Activated CD4-positive, alpha-beta T cell treated with anti-CD3 and anti-CD28 coated beads for 36 hours (primary cell): ENCODE data around the gene PRSS3. TPM values are rescaled to one million over a fixed set of nuclear protein-coding genes. Genes with fewer than 3 reads are reported as not detected.
"Not testable (repeated sequence)": the region's sequence is repeated elsewhere in the genome, so short reads cannot be mapped to it uniquely, and the experiment has no call there.

Experiments used
- ATAC-seq: fragments of 200-7000 bp; cut with Tn5 transposase; one replicate; pipeline ENCODE4 v1.10.0; 2021; ENCODE audit warnings: mild to moderate bottlenecking, moderate library complexity
- CTCF ChIA-PET: fragments of 350-600 bp; sonication (Branson Sonifier 250); formaldehyde crosslinking; loops from one replicate; lab custom pipeline; 2021; ENCODE audit warnings: antibody characterized with exemption; lab: Charles Lee
- POLR2A ChIA-PET: fragments of 350-600 bp; sonication (Branson Sonifier 250); formaldehyde crosslinking; loops from one replicate; lab custom pipeline; 2021; ENCODE audit warnings: antibody characterized with exemption, inconsistent platforms; lab: Charles Lee
- DNase-seq: peaks from one replicate; pipeline ENCODE4 v3.0.0-alpha.2; 2020
- H3K27ac Mint-ChIP-seq: one replicate; pipeline ENCODE4 v1.8.0; 2021; ENCODE audit warnings: mixed read lengths
- H3K27me3 Mint-ChIP-seq: one replicate; pipeline ENCODE4 v1.8.0; 2021; ENCODE audit warnings: mixed read lengths
- H3K36me3 Mint-ChIP-seq: one replicate; pipeline ENCODE4 v1.8.0; 2021; ENCODE audit warnings: low read depth, mixed read lengths
- H3K4me1 Mint-ChIP-seq: one replicate; pipeline ENCODE4 v1.8.0; 2021; ENCODE audit warnings: mixed read lengths
- H3K4me3 Mint-ChIP-seq: one replicate; pipeline ENCODE4 v1.8.0; 2021; ENCODE audit warnings: mild to moderate bottlenecking, moderate library complexity, mixed read lengths
- H3K9me3 Mint-ChIP-seq: one replicate; pipeline ENCODE4 v1.8.0; 2021; ENCODE audit warnings: low read depth, mixed read lengths
- intact Hi-C, 2 experiments: fragments of 100-400 bp; cut with DNase I in 1 of 2; cut with micrococcal nuclease in 1 of 2; formaldehyde crosslinking; loops; one replicate each; pipeline versions ENCODE4 v1.14.2 to v1.15.1; 2022 to 2024; cut with DNase I, micrococcal nuclease
- total RNA-seq, 2 experiments: library from RNA; stranded (reverse); gene quantifications; one replicate each; pipeline ENCODE4 v1.2.3, GENCODE V29; 2021

The PRSS3 gene
- total RNA-seq, 2 experiments from 2014 or later, result not detected

DNA sequence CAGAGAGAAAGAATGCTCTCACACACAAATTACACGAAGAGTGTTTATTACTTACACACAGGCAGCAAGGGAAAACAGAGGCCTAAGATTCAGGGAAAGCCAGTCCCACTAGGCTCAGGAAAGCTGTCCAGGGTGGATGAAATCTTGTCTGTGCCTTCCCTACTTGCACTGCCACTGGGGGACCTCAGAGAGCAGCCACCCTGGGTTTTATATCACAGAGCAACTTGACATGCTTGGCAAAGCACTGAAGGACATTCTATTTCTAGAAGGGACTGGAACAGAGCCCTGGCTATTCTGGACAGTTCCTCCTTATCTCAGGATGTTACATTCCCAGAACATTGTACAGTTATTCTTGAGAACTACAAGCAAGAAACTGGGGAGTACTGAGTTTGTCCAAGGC is 7.5 kb upstream of the PRSS3 start:
- Mint-ChIP-seq H3K4me1 (no peaks in the 10 kb centered on the region), H3K36me3 (no peaks in the 10 kb centered on the region), H3K4me3 (no peak overlapping the region), H3K27ac (no peak overlapping the region), H3K27me3 (peaks cover 7% of the 10 kb centered on the region), H3K9me3 (no peaks in the 10 kb centered on the region)
- CTCF ChIA-PET, result interaction anchor here (0.6 to 2.7 kb wide), 2 partner anchors 9 to 221 kb away, joined by 4 to 13 read pairs; no protein-coding TSS in a partner anchor
- ATAC-seq (no peak), DNase-seq (no peak)
- POLR2A ChIA-PET, result no interaction called here
- intact Hi-C loops, result no loop called here

DNA sequence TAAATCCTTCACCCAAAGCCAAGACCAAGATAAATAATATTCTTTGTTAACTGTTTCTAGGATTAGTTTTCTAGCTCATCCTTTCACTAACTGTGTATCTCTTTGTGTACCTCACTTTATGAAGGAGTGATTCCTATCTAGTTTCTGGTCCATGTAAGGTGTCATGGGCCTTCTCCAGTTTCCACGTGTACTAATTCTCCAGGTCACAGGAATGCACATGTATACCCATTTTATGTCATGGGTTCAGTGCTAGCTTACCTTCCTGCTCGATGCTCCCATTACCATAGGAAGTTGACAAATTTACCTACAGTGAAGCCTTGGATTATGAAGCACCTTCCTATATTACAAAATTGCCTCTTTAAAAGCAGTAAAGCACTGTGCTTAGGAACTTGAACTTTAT is 5.9 kb upstream of the PRSS3 start:
- intact Hi-C loops, ATAC-seq, H3K9me3 Mint-ChIP-seq, DNase-seq, POLR2A ChIA-PET, H3K36me3 Mint-ChIP-seq, H3K27ac Mint-ChIP-seq, H3K4me3 Mint-ChIP-seq, H3K4me1 Mint-ChIP-seq, H3K27me3 Mint-ChIP-seq: not testable (repeated sequence)
- CTCF ChIA-PET, result interaction anchor here (0.6 kb wide), 1 partner anchor 15 kb away, joined by 3 read pairs; no protein-coding TSS in a partner anchor

DNA sequence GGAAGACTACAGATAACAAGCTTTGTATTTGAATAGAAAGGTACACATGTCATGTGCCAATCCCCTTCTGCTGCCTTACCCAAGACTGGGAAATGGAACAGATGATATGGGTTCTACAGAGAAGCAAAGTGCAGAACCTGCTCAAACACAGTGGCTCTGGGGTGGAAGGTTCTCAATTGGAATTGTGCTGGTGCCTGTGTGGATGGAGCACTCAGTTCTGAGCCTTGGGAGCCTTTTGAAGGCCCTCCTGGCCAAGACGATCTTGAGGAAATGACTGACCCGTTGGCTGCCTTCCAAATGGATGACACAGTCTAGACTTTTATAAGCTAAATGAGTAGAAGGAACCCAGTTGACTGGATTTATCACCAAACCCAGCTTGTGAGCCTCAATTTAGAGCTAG is 4.2 kb upstream of the PRSS3 start:
- H3K36me3 Mint-ChIP-seq, result no peaks in the 10 kb centered on the region
- H3K9me3 Mint-ChIP-seq, result no peaks in the 10 kb centered on the region
- DNase-seq (no peak), ATAC-seq (no peak)
- H3K27ac Mint-ChIP-seq, result no peak overlapping the region
- peaks cover 6% of the 10 kb centered on the region for H3K27me3 Mint-ChIP-seq
- POLR2A ChIA-PET, result no interaction called here
- intact Hi-C loops, result no loop called here
- H3K4me3 Mint-ChIP-seq, result no peak overlapping the region
- H3K4me1 Mint-ChIP-seq, result peaks cover 3% of the 10 kb centered on the region
- CTCF ChIA-PET, result interaction anchor here (1.2 to 1.3 kb wide), 2 partner anchors 13 to 23 kb away, joined by 4 read pairs; no protein-coding TSS in a partner anchor

DNA sequence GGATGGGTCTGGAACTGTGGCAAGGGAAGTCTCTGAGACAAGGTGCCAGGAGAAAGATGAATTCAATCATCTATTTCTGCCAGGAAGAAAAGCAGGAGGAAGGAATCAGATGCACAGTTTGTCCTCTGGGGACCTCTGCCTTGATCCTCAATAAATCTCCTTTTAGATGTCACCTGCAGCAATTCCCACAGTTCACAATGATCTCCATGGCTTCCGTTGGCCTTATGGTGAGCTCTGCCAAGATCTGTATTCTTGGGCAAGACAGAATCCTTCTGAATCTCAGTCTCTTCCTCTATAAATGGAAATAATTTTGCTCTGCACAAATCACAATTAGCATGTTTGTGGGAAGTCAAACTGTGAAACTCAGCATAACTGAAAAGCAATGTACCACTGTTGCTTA is 1.9 kb upstream of the PRSS3 start:
- intact Hi-C loops, H3K36me3 Mint-ChIP-seq, H3K27me3 Mint-ChIP-seq, H3K27ac Mint-ChIP-seq, DNase-seq, H3K4me1 Mint-ChIP-seq, ATAC-seq, H3K9me3 Mint-ChIP-seq, POLR2A ChIA-PET, H3K4me3 Mint-ChIP-seq: not testable (repeated sequence)
- CTCF ChIA-PET, result interaction anchor here (0.6 to 1.6 kb wide), 3 partner anchors 15 to 459 kb away, joined by 4 to 5 read pairs (median 5); no protein-coding TSS in a partner anchor

DNA sequence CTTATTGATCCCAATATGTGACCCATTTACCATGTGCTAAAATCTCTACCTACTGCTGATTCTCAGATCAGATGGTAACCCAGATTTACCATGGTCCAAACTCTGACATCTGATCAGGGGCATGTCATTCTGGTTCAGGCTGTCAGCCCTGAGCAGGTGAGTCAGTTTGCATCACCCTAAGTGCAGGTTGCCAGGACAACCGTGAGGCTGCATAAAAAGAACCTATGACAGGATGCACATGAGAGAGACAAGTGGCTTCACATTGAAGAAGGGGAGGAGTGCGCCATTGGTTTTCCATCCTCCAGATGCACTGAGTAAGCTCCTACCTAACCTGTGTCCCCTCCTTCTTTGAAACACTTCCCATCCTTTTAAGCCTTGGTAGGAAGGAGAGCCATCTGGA is 801 bp upstream of the PRSS3 start:
- Mint-ChIP-seq H3K36me3 (no peaks in the 10 kb centered on the region), H3K4me3 (no peak overlapping the region), H3K9me3 (no peaks in the 10 kb centered on the region), H3K4me1 (peaks cover 3% of the 10 kb centered on the region), H3K27ac (no peak overlapping the region), H3K27me3 (peaks cover 5% of the 10 kb centered on the region)
- intact Hi-C loops, result no loop called here
- ATAC-seq (peak; percentile 91), DNase-seq (peak; percentile 65)
- POLR2A ChIA-PET, result interaction anchor here (1.2 kb wide), 1 partner anchor 20 kb away, joined by 3 read pairs; no protein-coding TSS in a partner anchor
- CTCF ChIA-PET, result interaction anchor here (0.9 to 1.9 kb wide), 2 partner anchors 16 to 20 kb away, joined by 5 read pairs; no protein-coding TSS in a partner anchor

DNA sequence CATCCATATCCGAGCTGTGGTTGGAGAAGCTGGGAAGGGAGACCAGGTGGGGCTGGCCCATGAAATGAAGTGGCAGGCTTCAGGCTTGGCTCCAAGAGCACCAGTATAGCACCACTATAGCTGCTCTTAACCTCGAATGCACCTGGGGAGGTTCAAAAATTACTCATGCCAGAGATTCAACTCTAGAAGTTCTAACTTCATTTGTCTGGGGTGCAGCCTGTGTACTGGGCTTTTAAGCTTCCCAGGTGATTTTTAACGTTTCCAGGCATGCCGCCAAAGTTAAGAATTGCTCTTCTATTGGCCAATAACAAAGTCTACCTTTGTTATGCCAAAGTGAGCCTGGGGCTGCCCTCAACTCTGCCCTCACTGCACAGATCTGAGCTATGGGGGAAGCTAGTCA is 458 bp downstream of the PRSS3 start:
- DNase-seq (no peak), ATAC-seq (no peak)
- H3K4me3 Mint-ChIP-seq, result no peak overlapping the region
- peaks cover 5% of the 10 kb centered on the region for H3K27me3 Mint-ChIP-seq
- no peak overlapping the region for H3K27ac Mint-ChIP-seq
- H3K9me3 Mint-ChIP-seq, result no peaks in the 10 kb centered on the region
- intact Hi-C loops, result no loop called here
- peaks cover 3% of the 10 kb centered on the region for H3K4me1 Mint-ChIP-seq
- CTCF ChIA-PET, result interaction anchor here (0.7 to 1.9 kb wide), 2 partner anchors 14 to 17 kb away, joined by 3 to 5 read pairs; no protein-coding TSS in a partner anchor
- no peaks in the 10 kb centered on the region for H3K36me3 Mint-ChIP-seq
- POLR2A ChIA-PET, result no interaction called here

DNA sequence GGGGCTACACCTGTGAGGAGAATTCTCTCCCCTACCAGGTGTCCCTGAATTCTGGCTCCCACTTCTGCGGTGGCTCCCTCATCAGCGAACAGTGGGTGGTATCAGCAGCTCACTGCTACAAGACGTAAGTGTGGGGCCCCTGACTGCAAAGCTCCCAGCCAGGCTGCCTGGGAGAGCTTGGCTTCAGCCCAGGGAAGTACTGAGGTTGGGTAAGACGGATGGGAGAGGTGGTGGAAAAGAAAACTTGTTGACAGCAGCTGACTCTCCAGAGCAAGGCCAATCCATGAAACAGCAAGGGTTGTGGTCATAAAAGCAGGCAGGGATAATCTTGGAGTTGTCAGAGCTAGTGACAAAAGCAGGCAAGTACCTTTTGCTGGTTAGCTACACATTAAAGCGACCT is 1.3 kb downstream of the PRSS3 start:
- ATAC-seq, H3K9me3 Mint-ChIP-seq, POLR2A ChIA-PET, H3K4me1 Mint-ChIP-seq, intact Hi-C loops, H3K27ac Mint-ChIP-seq, H3K4me3 Mint-ChIP-seq, DNase-seq, H3K36me3 Mint-ChIP-seq, CTCF ChIA-PET, H3K27me3 Mint-ChIP-seq: not testable (repeated sequence)

DNA sequence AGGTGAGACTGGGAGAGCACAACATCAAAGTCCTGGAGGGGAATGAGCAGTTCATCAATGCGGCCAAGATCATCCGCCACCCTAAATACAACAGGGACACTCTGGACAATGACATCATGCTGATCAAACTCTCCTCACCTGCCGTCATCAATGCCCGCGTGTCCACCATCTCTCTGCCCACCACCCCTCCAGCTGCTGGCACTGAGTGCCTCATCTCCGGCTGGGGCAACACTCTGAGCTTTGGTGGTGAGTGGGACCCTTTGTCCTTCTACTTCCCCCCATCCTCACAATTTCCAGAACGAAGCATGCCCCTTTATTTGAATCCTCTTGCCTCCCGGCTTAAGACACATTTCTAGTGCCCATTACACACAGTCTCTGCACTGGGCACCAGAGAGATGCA is 2.5 kb downstream of the PRSS3 start:
- Mint-ChIP-seq H3K27me3 (peaks cover 5% of the 10 kb centered on the region), H3K4me3 (no peak overlapping the region), H3K36me3 (no peaks in the 10 kb centered on the region), H3K9me3 (peaks cover 1% of the 10 kb centered on the region), H3K4me1 (peaks cover 3% of the 10 kb centered on the region), H3K27ac (no peak overlapping the region)
- ChIA-PET POLR2A (no interaction called here), CTCF (interaction anchor here (0.7 kb wide), 1 partner anchor 21 kb away, joined by 3 read pairs; no protein-coding TSS in a partner anchor)
- intact Hi-C loops, result no loop called here
- DNase-seq, result no peak
- ATAC-seq, result no peak

DNA sequence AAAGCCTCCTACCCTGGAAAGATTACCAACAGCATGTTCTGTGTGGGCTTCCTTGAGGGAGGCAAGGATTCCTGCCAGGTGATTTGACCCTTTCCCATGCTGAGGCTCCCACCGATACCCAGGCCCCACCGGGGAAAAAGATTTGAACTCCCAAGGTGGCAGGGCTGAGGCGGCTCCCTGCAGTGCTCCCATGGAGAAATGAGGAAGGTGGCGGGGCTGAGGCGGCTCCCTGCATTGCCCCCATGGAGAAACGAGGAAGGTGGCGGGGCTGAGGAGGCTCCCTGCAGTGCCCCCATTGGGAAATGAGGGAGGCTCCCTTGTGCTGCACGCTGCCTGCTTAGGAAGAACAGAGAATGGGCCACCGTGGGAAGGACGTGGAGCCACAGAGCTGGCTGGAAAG is 3.2 kb downstream of the PRSS3 start:
- ChIA-PET POLR2A (no interaction called here), CTCF (interaction anchor here (0.7 to 1.1 kb wide), 2 partner anchors 14 to 336 kb away, joined by 4 read pairs; no protein-coding TSS in a partner anchor)
- peaks cover 3% of the 10 kb centered on the region for H3K4me1 Mint-ChIP-seq
- no peaks in the 10 kb centered on the region for H3K36me3 Mint-ChIP-seq
- H3K4me3 Mint-ChIP-seq, result no peak overlapping the region
- no peak for ATAC-seq
- DNase-seq, result no peak
- intact Hi-C loops, result no loop called here
- peaks cover 1% of the 10 kb centered on the region for H3K9me3 Mint-ChIP-seq
- peaks cover 5% of the 10 kb centered on the region for H3K27me3 Mint-ChIP-seq
- H3K27ac Mint-ChIP-seq, result no peak overlapping the region

DNA sequence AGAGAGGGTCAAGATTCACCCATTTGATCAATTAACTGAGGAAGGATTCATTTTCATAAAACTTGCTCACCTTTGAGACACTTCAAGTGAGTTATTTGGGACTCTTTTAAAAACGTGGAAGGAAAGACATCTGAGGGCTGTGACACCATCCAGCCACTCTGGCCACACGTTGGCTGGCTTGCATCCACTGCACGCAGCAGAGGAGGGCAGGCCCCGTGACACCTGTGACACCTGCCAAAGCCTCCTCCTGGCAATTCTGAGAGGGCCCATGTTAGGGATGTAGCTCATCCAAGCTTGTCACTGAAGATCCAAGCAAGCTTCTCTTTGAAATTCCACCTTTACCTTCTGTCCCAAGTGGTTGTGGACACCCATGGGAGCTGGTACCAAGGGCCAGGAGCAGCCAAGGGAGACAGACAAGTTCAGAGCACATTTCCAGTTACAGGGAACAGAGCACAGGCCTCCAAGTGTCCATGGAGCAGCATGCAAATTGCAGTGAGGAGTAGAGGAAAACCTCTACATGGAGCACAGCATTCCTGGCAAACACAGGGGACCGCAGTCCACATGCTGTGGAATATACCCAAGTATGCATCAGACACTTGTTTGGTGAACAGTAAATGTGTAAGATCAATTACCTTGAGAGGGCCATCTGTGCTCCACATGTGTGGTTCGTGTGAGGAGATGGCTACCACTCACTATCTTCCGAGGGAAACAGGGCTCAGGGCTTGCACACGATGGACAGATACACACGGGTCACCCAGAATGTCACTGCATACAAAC is 4.8 kb downstream of the PRSS3 start:
- Mint-ChIP-seq H3K9me3 (peaks cover 1% of the 10 kb centered on the region), H3K4me1 (no peaks in the 10 kb centered on the region), H3K27me3 (peaks cover 3% of the 10 kb centered on the region), H3K27ac (no peak overlapping the region), H3K36me3 (no peaks in the 10 kb centered on the region), H3K4me3 (no peak overlapping the region)
- ATAC-seq (no peak), DNase-seq (no peak)
- ChIA-PET POLR2A (no interaction called here), CTCF (interaction anchor here (0.7 kb wide), 1 partner anchor 63 kb away, joined by 3 read pairs; no protein-coding TSS in a partner anchor)
- intact Hi-C loops, result no loop called here

DNA sequence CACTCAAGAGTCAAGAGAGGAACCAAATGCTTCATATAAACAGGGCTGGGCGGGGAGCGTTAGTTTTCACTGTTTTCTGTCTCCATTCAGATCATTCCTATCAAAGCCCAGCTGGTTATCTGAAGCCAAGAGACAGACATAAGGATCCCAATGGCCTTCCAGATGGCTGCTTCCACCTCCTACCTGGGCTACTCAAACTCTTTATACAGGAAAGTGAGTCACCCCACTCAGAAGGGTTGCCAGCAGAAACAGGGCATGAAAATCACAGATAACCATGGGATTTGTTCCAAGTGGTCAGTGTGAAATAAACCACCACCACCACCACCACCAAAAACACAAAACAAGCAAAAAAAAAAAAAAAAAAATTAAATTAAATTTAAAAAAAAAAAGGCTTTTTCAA is 5.5 kb downstream of the PRSS3 start:
- H3K27ac Mint-ChIP-seq, result no peak overlapping the region
- ChIA-PET CTCF (interaction anchor here (0.7 kb wide), 2 partner anchors 57 to 62 kb away, joined by 3 read pairs; no protein-coding TSS in a partner anchor), POLR2A (no interaction called here)
- intact Hi-C loops, result no loop called here
- ATAC-seq (no peak), DNase-seq (no peak)
- H3K4me1 Mint-ChIP-seq, result no peaks in the 10 kb centered on the region
- H3K4me3 Mint-ChIP-seq, result no peak overlapping the region
- H3K27me3 Mint-ChIP-seq, result peaks cover 3% of the 10 kb centered on the region
- peaks cover 1% of the 10 kb centered on the region for H3K9me3 Mint-ChIP-seq
- no peaks in the 10 kb centered on the region for H3K36me3 Mint-ChIP-seq
